IMR-90 (cell line): Measurements from ENCODE around the gene TBC1D22A. TPM values are rescaled to one million over a fixed set of nuclear protein-coding genes. Genes with fewer than 3 reads are reported as not detected.

Source experiments
- ATAC-seq: fragments of 200-7000 bp; cut with Tn5 transposase; 2 replicates; pipeline ENCODE4 v1.9.1; 2020; ENCODE audit warnings: low read depth, mild to moderate bottlenecking, moderate library complexity
- BruUV-seq: library from RNA; stranded (reverse); fragments of 400-500 nt; replicated peaks from 2 replicates; lab custom pipeline; 2021; lab: Mats Ljungman, UMichigan
- CTCF ChIA-PET: fragments of 300-600 bp; formaldehyde crosslinking; extraction: SDS; loops from one replicate; lab custom pipeline; 2021; ENCODE audit warnings: antibody characterized with exemption; lab: Yijun Ruan, JAX
- POLR2A ChIA-PET: fragments of 300-600 bp; sonication (Branson Sonifier 250); formaldehyde crosslinking; loops from one replicate; lab custom pipeline; 2022; ENCODE audit warnings: antibody characterized with exemption; ENCODE audit not compliant: unreplicated experiment; lab: Charles Lee
- DNase-seq: peaks from one replicate; pipeline ENCODE4 v3.0.0; 2013
- H2AFZ ChIP-seq: replicated peaks from 2 replicates; pipeline ENCODE3; 2013; ENCODE audit warnings: low read length, mild to moderate bottlenecking; ENCODE audit not compliant: poor library complexity
- H2AK5ac ChIP-seq: 2 replicates; pipeline ENCODE4 v1.6.1; 2013; ENCODE audit warnings: low read depth, low read length, inconsistent platforms
- H2AK9ac ChIP-seq: replicated peaks from 2 replicates; pipeline ENCODE3; 2013; ENCODE audit warnings: mild to moderate bottlenecking, low read depth, low read length, moderate library complexity; ENCODE audit not compliant: poor library complexity
- H2BK120ac ChIP-seq: 2 replicates; pipeline ENCODE4 v1.6.1; 2013; ENCODE audit warnings: low read depth, low read length, inconsistent platforms
- H2BK15ac ChIP-seq: 3 replicates; pipeline ENCODE4 v1.6.1; 2013; ENCODE audit warnings: low read depth, low read length, inconsistent platforms
- H2BK20ac ChIP-seq: 2 replicates; pipeline ENCODE4 v1.6.1; 2013; ENCODE audit warnings: low read depth, mild to moderate bottlenecking, inconsistent platforms, low read length, moderate library complexity
- H2BK5ac ChIP-seq: 2 replicates; pipeline ENCODE4 v1.6.1; 2013; ENCODE audit warnings: mild to moderate bottlenecking, low read depth, low read length, inconsistent platforms; ENCODE audit not compliant: poor library complexity, severe bottlenecking
- H3K14ac ChIP-seq: replicated peaks from 2 replicates; pipeline ENCODE4 v1.6.1; 2013; ENCODE audit warnings: low read depth, low read length, inconsistent platforms
- H3K18ac ChIP-seq: 2 replicates; pipeline ENCODE4 v1.6.1; 2013; ENCODE audit warnings: low read depth, low read length, control low read depth
- H3K23ac ChIP-seq: 2 replicates; pipeline ENCODE4 v1.6.1; 2013; ENCODE audit warnings: low read depth, low read length, inconsistent platforms
- H3K27ac ChIP-seq: 2 replicates; pipeline ENCODE4 v1.5.1; 2013; ENCODE audit warnings: mild to moderate bottlenecking, control low read depth, low read length; ENCODE audit not compliant: insufficient read depth
- H3K27me3 ChIP-seq: 2 replicates; pipeline ENCODE4 v1.6.1; 2013; ENCODE audit warnings: low read length; ENCODE audit not compliant: control insufficient read depth, insufficient read depth
- H3K36me3 ChIP-seq: 2 replicates; pipeline ENCODE4 v1.6.1; 2013; ENCODE audit warnings: low read length, mixed read lengths; ENCODE audit not compliant: control insufficient read depth, insufficient read depth
- H3K4ac ChIP-seq: 2 replicates; pipeline ENCODE4 v1.6.1; 2013; ENCODE audit warnings: low read depth, low read length, inconsistent platforms
- H3K4me1 ChIP-seq: 2 replicates; pipeline ENCODE4 v1.6.1; 2013; ENCODE audit warnings: low read length, mixed read lengths; ENCODE audit not compliant: control insufficient read depth, insufficient read depth
- H3K4me2 ChIP-seq: 2 replicates; pipeline ENCODE4 v1.6.1; 2013; ENCODE audit warnings: low read depth, mild to moderate bottlenecking, control low read depth, low read length, moderate library complexity
- H3K4me3 ChIP-seq: 2 replicates; pipeline ENCODE4 v1.5.1; 2013; ENCODE audit warnings: low read depth, mild to moderate bottlenecking, control low read depth, low read length, moderate library complexity; ENCODE audit not compliant: insufficient read depth
- H3K56ac ChIP-seq: 2 replicates; pipeline ENCODE4 v1.6.1; 2013; ENCODE audit warnings: low read length, inconsistent platforms; ENCODE audit not compliant: insufficient read depth; ENCODE audit errors: extremely low read depth
- H3K79me1 ChIP-seq, 2 experiments: 2 replicates each; pipeline ENCODE4 v1.6.1; 2013; ENCODE audit warnings: low read length in 2 of 2, inconsistent platforms in 1 of 2, low read depth in 1 of 2
- H3K9ac ChIP-seq: 2 replicates; pipeline ENCODE4 v1.6.1; 2013; ENCODE audit warnings: low read depth, low read length, control low read depth
- H3K9me1 ChIP-seq: 2 replicates; pipeline ENCODE4 v1.6.1; 2013; ENCODE audit warnings: low read length, inconsistent platforms; ENCODE audit not compliant: insufficient read depth
- H3K9me3 ChIP-seq: 2 replicates; pipeline ENCODE4 v1.6.1; 2013; ENCODE audit warnings: low read length; ENCODE audit not compliant: control insufficient read depth, insufficient read depth
- H4K20me1 ChIP-seq: 2 replicates; pipeline ENCODE4 v1.6.1; 2013; ENCODE audit warnings: low read length, inconsistent platforms; ENCODE audit not compliant: insufficient read depth
- H4K5ac ChIP-seq: 2 replicates; pipeline ENCODE4 v1.6.1; 2013; ENCODE audit warnings: mild to moderate bottlenecking, low read depth, low read length, control low read depth
- H4K8ac ChIP-seq, 2 experiments: 2 replicates each; pipeline ENCODE4 v1.6.1; 2013; ENCODE audit warnings: low read depth in 2 of 2, low read length in 2 of 2, control low read depth in 1 of 2, inconsistent platforms in 1 of 2
- H4K91ac ChIP-seq: 2 replicates; pipeline ENCODE4 v1.6.1; 2013; ENCODE audit warnings: low read depth, low read length, inconsistent platforms; ENCODE audit not compliant: insufficient read depth
- BHLHE40 ChIP-seq: fragments of 150-350 bp; IDR thresholded peaks from 2 replicates; pipeline ENCODE4 v1.6.1; 2016; ENCODE audit warnings: mild to moderate bottlenecking, low read depth, low read length
- CEBPB ChIP-seq: IDR thresholded peaks from 2 replicates; pipeline ENCODE4 v1.6.1; 2012; ENCODE audit warnings: low read depth, low read length, improper control_type of control experiment
- CHD1 ChIP-seq: IDR thresholded peaks from 2 replicates; pipeline ENCODE4 v1.6.1; 2012; ENCODE audit warnings: low read depth, low read length, improper control_type of control experiment
- FOS ChIP-seq: fragments of 150-350 bp; IDR thresholded peaks from 2 replicates; pipeline ENCODE4 v1.6.1; 2016; ENCODE audit warnings: low read depth, low read length
- MAFK ChIP-seq: IDR thresholded peaks from 2 replicates; pipeline ENCODE4 v1.6.1; 2012; ENCODE audit warnings: low read depth, low read length, improper control_type of control experiment
- MAZ ChIP-seq: IDR thresholded peaks from 2 replicates; pipeline ENCODE4 v1.6.1; 2012; ENCODE audit warnings: low read depth, mild to moderate bottlenecking, low read length, improper control_type of control experiment, moderate library complexity, borderline replicate concordance
- MXI1 ChIP-seq: IDR thresholded peaks from 2 replicates; pipeline ENCODE4 v1.6.1; 2012; ENCODE audit warnings: low read depth, mild to moderate bottlenecking, low read length, moderate library complexity, borderline replicate concordance
- NFE2L2 ChIP-seq: fragments of 150-350 bp; IDR thresholded peaks from 2 replicates; pipeline ENCODE4 v1.6.1; 2016; ENCODE audit warnings: low read depth, mild to moderate bottlenecking, low read length
- POLR2A ChIP-seq: IDR thresholded peaks from 2 replicates; pipeline ENCODE4 v1.6.1; 2012; ENCODE audit warnings: mild to moderate bottlenecking, low read depth, low read length
- RAD21 ChIP-seq: IDR thresholded peaks from 2 replicates; pipeline ENCODE4 v1.6.1; 2012; ENCODE audit warnings: low read length, improper control_type of control experiment
- RCOR1 ChIP-seq: IDR thresholded peaks from 2 replicates; pipeline ENCODE4 v1.6.1; 2012; ENCODE audit warnings: mild to moderate bottlenecking, low read length, improper control_type of control experiment; ENCODE audit not compliant: insufficient replicate concordance
- RFX5 ChIP-seq: IDR thresholded peaks from 2 replicates; pipeline ENCODE4 v1.8.0; 2012; ENCODE audit warnings: low read depth, mild to moderate bottlenecking, low read length, moderate library complexity
- SMC3 ChIP-seq: fragments of 150-350 bp; IDR thresholded peaks from 2 replicates; pipeline ENCODE4 v1.6.1; 2016; ENCODE audit warnings: low read depth, mild to moderate bottlenecking, antibody characterized with exemption, low read length, moderate library complexity
- WGBS, 2 experiments: methylation state at CpG; one replicate each; pipeline versions ENCODE4 v1.1.5 to v1.1.7; 2013; ENCODE audit warnings: missing lambda C conversion rate in 2 of 2; ENCODE audit not compliant: insufficient read length in 1 of 2; ENCODE audit errors: extremely low coverage in 2 of 2; 5-methylcytosine and 5-hydroxymethylcytosine counted together
- dilution Hi-C: fragments of 300-500 bp; cut with HindIII; formaldehyde crosslinking; loops from one replicate; pipeline ENCODE4 v1.14.3; 2018; ENCODE audit warnings: low sequenced_read_pairs; ENCODE audit not compliant: unreplicated experiment
- in situ Hi-C: fragments of 300-500 bp; cut with MboI; formaldehyde crosslinking; loops from 3 replicates; pipeline ENCODE4 v1.14.3; 2019; ENCODE audit warnings: low sequenced_read_pairs, inconsistent platforms, mixed read lengths
- intact Hi-C: fragments of 100-400 bp; cut with micrococcal nuclease; formaldehyde crosslinking; loops from 2 replicates; pipeline ENCODE4 v1.10.0; 2022
- polyA plus RNA-seq, 3 experiments: library from polyadenylated mRNA; depleted of rRNA; stranded (reverse); fragments of >200 nt; gene quantifications; 2 replicates each; pipeline ENCODE4 v1.2.3, GENCODE V29; 2012; ENCODE audit warnings: low replicate concordance in 1 of 3
- total RNA-seq: library from RNA; depleted of rRNA; stranded (reverse); fragments of >200 nt; gene quantifications from 2 replicates; pipeline ENCODE4 v1.2.3, GENCODE V29; 2012
- TF ChIP-seq, protein P1 (sequence below): fragments of 150-350 bp; IDR thresholded peaks from 2 replicates; pipeline ENCODE4 v1.6.1; 2017; ENCODE audit warnings: mild to moderate bottlenecking, antibody characterized with exemption, low read length, low read depth
- TF ChIP-seq, protein P2 (sequence below): fragments of 150-350 bp; IDR thresholded peaks from 2 replicates; pipeline ENCODE4 v1.6.1; 2016; ENCODE audit warnings: low read depth, mild to moderate bottlenecking, low read length, moderate library complexity, borderline replicate concordance
- TF ChIP-seq, protein P3 (sequence below): conservative IDR thresholded peaks from 2 replicates; pipeline ENCODE4 v1.5.1; 2012; ENCODE audit warnings: mild to moderate bottlenecking, low read depth, low read length, improper control_type of control experiment

The TBC1D22A gene
- total and polyA plus RNA-seq, 2 of the 4 experiments (the other 2 are of a cell fraction), result 9.0 to 16.7 TPM

DNA sequence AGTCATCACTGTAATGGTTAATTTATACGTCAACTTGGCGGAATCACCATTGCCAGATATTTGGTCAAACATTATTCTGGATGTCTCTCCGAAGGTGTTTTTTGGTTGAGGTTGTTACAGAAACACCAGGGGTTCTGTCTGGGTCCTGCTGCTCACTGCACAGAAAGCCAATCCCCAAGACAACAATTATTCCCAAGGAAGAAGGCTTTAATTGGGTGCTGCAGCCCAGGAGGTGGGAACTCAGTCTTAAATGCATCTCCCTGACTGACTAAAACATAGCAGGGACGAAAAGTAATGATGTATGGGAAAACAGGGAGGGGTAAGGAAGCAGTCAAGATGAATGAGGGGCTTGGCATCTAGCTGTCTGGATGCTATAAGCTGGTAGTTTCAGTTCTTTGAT lies 331.3 kb downstream of the TBC1D22A start:
- peaks cover 12% of the 10 kb centered on the region for H3K9me1 ChIP-seq
- H3K4me3 ChIP-seq, result no peak overlapping the region
- ChIA-PET POLR2A (no interaction called here), CTCF (no interaction called here)
- peaks cover 2% of the 10 kb centered on the region; the same call in 1 of the 2 replicates for H3K9me3 ChIP-seq
- H3K27me3 ChIP-seq, result no peaks in the 10 kb centered on the region
- H4K5ac ChIP-seq, result no peak overlapping the region
- no peak overlapping the region for H2BK5ac ChIP-seq
- H3K4me1 ChIP-seq, result peaks cover 19% of the 10 kb centered on the region
- no peak overlapping the region for H3K23ac ChIP-seq
- H2BK15ac ChIP-seq, result no peak overlapping the region
- H3K79me1 ChIP-seq, result peaks cover 9 to 30% of the 10 kb centered on the region in 2 experiments; a peak in 2 of 4 replicates
- no peak for TF ChIP-seq BHLHE40
- no peak for TF ChIP-seq RCOR1
- TF ChIP-seq, protein P1, sequence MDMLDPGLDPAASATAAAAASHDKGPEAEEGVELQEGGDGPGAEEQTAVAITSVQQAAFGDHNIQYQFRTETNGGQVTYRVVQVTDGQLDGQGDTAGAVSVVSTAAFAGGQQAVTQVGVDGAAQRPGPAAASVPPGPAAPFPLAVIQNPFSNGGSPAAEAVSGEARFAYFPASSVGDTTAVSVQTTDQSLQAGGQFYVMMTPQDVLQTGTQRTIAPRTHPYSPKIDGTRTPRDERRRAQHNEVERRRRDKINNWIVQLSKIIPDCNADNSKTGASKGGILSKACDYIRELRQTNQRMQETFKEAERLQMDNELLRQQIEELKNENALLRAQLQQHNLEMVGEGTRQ, result no peak
- no peak for TF ChIP-seq RAD21
- TF ChIP-seq, protein P2, sequence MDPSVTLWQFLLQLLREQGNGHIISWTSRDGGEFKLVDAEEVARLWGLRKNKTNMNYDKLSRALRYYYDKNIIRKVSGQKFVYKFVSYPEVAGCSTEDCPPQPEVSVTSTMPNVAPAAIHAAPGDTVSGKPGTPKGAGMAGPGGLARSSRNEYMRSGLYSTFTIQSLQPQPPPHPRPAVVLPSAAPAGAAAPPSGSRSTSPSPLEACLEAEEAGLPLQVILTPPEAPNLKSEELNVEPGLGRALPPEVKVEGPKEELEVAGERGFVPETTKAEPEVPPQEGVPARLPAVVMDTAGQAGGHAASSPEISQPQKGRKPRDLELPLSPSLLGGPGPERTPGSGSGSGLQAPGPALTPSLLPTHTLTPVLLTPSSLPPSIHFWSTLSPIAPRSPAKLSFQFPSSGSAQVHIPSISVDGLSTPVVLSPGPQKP, result no peak
- TF ChIP-seq MAFK, result no peak
- TF ChIP-seq CEBPB, result no peak
- TF ChIP-seq NFE2L2, result no peak
- no peak for TF ChIP-seq POLR2A
- TF ChIP-seq MXI1, result no peak
- TF ChIP-seq, protein P3, sequence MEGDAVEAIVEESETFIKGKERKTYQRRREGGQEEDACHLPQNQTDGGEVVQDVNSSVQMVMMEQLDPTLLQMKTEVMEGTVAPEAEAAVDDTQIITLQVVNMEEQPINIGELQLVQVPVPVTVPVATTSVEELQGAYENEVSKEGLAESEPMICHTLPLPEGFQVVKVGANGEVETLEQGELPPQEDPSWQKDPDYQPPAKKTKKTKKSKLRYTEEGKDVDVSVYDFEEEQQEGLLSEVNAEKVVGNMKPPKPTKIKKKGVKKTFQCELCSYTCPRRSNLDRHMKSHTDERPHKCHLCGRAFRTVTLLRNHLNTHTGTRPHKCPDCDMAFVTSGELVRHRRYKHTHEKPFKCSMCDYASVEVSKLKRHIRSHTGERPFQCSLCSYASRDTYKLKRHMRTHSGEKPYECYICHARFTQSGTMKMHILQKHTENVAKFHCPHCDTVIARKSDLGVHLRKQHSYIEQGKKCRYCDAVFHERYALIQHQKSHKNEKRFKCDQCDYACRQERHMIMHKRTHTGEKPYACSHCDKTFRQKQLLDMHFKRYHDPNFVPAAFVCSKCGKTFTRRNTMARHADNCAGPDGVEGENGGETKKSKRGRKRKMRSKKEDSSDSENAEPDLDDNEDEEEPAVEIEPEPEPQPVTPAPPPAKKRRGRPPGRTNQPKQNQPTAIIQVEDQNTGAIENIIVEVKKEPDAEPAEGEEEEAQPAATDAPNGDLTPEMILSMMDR, result no peak
- TF ChIP-seq CHD1, result no peak
- no peak for TF ChIP-seq MAZ
- TF ChIP-seq FOS, result no peak
- no peak for TF ChIP-seq RFX5
- no peak for TF ChIP-seq SMC3
- no peak overlapping the region for H2BK20ac ChIP-seq
- no peak overlapping the region for H3K4me2 ChIP-seq
- H2AK5ac ChIP-seq, result no peak overlapping the region
- no peak overlapping the region for H3K4ac ChIP-seq
- H3K18ac ChIP-seq, result no peak overlapping the region
- WGBS, 2 experiments, result no CpG with 5 or more reads among the region's 4 CpGs
- H2BK120ac ChIP-seq, result no peak overlapping the region
- no peaks in the 10 kb centered on the region; the same call in 1 of the 2 replicates for H4K20me1 ChIP-seq
- H4K91ac ChIP-seq, result no peak overlapping the region
- no peak overlapping the region for H3K27ac ChIP-seq
- dilution Hi-C loops (no loop called here), intact Hi-C loops (no loop called here), in situ Hi-C loops (no loop called here)
- H3K36me3 ChIP-seq, result no peaks in the 10 kb centered on the region
- no peak for DNase-seq
- no peak overlapping the region for H3K14ac ChIP-seq
- H3K56ac ChIP-seq, result no peak overlapping the region
- no peak overlapping the region for H3K9ac ChIP-seq
- no peak overlapping the region for H4K8ac ChIP-seq
- no TSS peak for BruUV-seq
- no peak overlapping the region for H2AFZ ChIP-seq
- no peak overlapping the region for H2AK9ac ChIP-seq
- no peak for ATAC-seq
